Neuronal stem cell (in vitro differentiated cells): ENCODE results near the gene KANSL2.

Experiments used
- DNase-seq: peaks from one replicate; pipeline ENCODE4 v3.0.0-alpha.2; 2013; ENCODE audit warnings: low spot score
- H2AFZ ChIP-seq: one replicate; pipeline ENCODE4 v1.6.1; 2013; ENCODE audit warnings: mild to moderate bottlenecking, low read length, inconsistent platforms
- H2AK5ac ChIP-seq: 2 replicates; pipeline ENCODE4 v1.6.1; 2013; ENCODE audit warnings: low read depth, mild to moderate bottlenecking, inconsistent platforms, low read length, moderate library complexity, mixed read lengths
- H2BK120ac ChIP-seq: 2 replicates; pipeline ENCODE4 v1.6.1; 2013; ENCODE audit warnings: low read depth, mild to moderate bottlenecking, inconsistent platforms, low read length, moderate library complexity, mixed read lengths
- H2BK12ac ChIP-seq: one replicate; pipeline ENCODE4 v1.6.1; 2013; ENCODE audit warnings: low read length, inconsistent platforms
- H2BK15ac ChIP-seq: 2 replicates; pipeline ENCODE4 v1.6.1; 2013; ENCODE audit warnings: mild to moderate bottlenecking, low read length, inconsistent platforms, mixed read lengths
- H2BK5ac ChIP-seq: one replicate; pipeline ENCODE4 v1.6.1; 2013; ENCODE audit warnings: inconsistent platforms, mild to moderate bottlenecking, low read length, moderate library complexity
- H3K14ac ChIP-seq: one replicate; pipeline ENCODE4 v1.6.1; 2013; ENCODE audit warnings: low read length, inconsistent platforms
- H3K18ac ChIP-seq: 2 replicates; pipeline ENCODE4 v1.6.1; 2013; ENCODE audit warnings: low read length, inconsistent platforms
- H3K23ac ChIP-seq: 2 replicates; pipeline ENCODE4 v1.6.1; 2013; ENCODE audit warnings: low read depth, mild to moderate bottlenecking, mixed read lengths, low read length, inconsistent platforms; ENCODE audit not compliant: poor library complexity
- H3K27ac ChIP-seq: replicated peaks from 3 replicates; pipeline ENCODE4 v1.5.1; 2013; ENCODE audit warnings: low read length, inconsistent platforms
- H3K27me3 ChIP-seq, 3 experiments: 2 replicates each; pipeline ENCODE4 v1.6.1; 2013; ENCODE audit warnings: low read length in 3 of 3, mild to moderate bottlenecking in 2 of 3, inconsistent platforms in 1 of 3, low read depth in 1 of 3, mixed read lengths in 1 of 3, moderate library complexity in 1 of 3; ENCODE audit not compliant: control insufficient read depth in 3 of 3, insufficient read depth in 3 of 3
- H3K36me3 ChIP-seq, 2 donors: replicated peaks in 1 of 2; 2 replicates each; pipeline ENCODE4 v1.6.1; 2013; ENCODE audit warnings: low read length in 2 of 2; ENCODE audit not compliant: control insufficient read depth in 2 of 2, insufficient read depth in 2 of 2
- H3K4ac ChIP-seq: 2 replicates; pipeline ENCODE4 v1.6.1; 2013; ENCODE audit warnings: inconsistent platforms, mild to moderate bottlenecking, low read length, moderate library complexity
- H3K4me1 ChIP-seq, 2 donors: 1 replicate in 1 of 2; 2 replicates in 1 of 2; pipeline ENCODE4 v1.6.1; 2013; ENCODE audit warnings: low read length in 2 of 2, low read depth in 1 of 2; ENCODE audit not compliant: control insufficient read depth in 2 of 2, insufficient read depth in 1 of 2
- H3K4me2 ChIP-seq: one replicate; pipeline ENCODE4 v1.6.1; 2013; ENCODE audit warnings: mild to moderate bottlenecking, low read length, inconsistent platforms; ENCODE audit not compliant: insufficient read depth, poor library complexity, severe bottlenecking
- H3K4me3 ChIP-seq, 2 donors: 2 replicates each; pipeline ENCODE4 v1.5.1; 2013; ENCODE audit warnings: low read length in 2 of 2, mild to moderate bottlenecking in 2 of 2, inconsistent platforms in 1 of 2, moderate library complexity in 1 of 2
- H3K79me1 ChIP-seq: one replicate; pipeline ENCODE4 v1.6.1; 2013; ENCODE audit warnings: low read depth, mild to moderate bottlenecking, inconsistent platforms, low read length, moderate library complexity
- H3K9ac ChIP-seq: one replicate; pipeline ENCODE4 v1.6.1; 2013; ENCODE audit warnings: mild to moderate bottlenecking, low read depth, low read length, inconsistent platforms; ENCODE audit not compliant: poor library complexity
- H3K9me3 ChIP-seq, 2 donors: replicated peaks in 1 of 2; 2 replicates each; pipeline versions ENCODE3 to v1.6.1; 2013; ENCODE audit warnings: low read length in 2 of 2, mild to moderate bottlenecking in 2 of 2, inconsistent platforms in 1 of 2, low read depth in 1 of 2, mixed read lengths in 1 of 2, moderate library complexity in 1 of 2; ENCODE audit not compliant: control insufficient read depth in 2 of 2, insufficient read depth in 1 of 2
- H4K8ac ChIP-seq: one replicate; pipeline ENCODE4 v1.6.1; 2013; ENCODE audit warnings: low read depth, mild to moderate bottlenecking, inconsistent platforms, low read length, moderate library complexity
- H4K91ac ChIP-seq: one replicate; pipeline ENCODE4 v1.6.1; 2013; ENCODE audit warnings: low read length, low read depth, mild to moderate bottlenecking, inconsistent platforms; ENCODE audit not compliant: poor library complexity
- WGBS, 2 donors: extraction: QIAGEN DNeasy Blood & Tissue Kit; methylation state at CpG; one replicate each; pipeline ENCODE4 v1.1.7; 2013; ENCODE audit warnings: missing lambda C conversion rate in 2 of 2, mixed read lengths in 1 of 2; ENCODE audit not compliant: insufficient read length in 2 of 2, insufficient replicate concordance in 1 of 2; ENCODE audit errors: extremely low coverage in 2 of 2; 5-methylcytosine and 5-hydroxymethylcytosine counted together

KANSL2 gene

DNA sequence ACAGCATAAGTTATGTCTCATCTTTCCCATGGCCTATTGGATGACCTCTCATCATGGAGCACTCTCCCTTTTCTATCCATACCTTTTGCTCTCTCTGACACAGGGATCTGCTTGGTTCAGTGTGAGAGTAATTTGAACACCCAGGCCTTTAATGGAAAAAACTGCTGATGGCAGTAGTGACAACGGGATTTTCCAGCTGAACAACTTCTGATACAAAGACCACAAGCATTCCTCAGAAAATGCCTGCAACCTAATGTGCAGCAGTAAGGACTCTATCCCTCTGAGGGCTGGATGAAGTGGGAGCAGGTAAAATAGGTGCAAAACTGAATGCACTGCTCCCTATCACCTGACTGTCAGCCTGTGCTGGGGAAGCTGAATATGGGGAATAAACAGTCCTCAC, 51.0 kb downstream of the KANSL2 start:
- H3K27ac ChIP-seq, result peak overlapping the region; percentile 48
- H3K18ac ChIP-seq, result no peak overlapping the region
- no peaks in the 10 kb centered on the region for H3K79me1 ChIP-seq
- H3K27me3 ChIP-seq, result peaks cover 0 to 3% (median 0%) of the 10 kb centered on the region in 3 experiments
- H3K4ac ChIP-seq, result no peak overlapping the region
- peaks cover 3 to 8% of the 10 kb centered on the region in 2 donors for H3K4me1 ChIP-seq
- H3K4me3 ChIP-seq, result no peak overlapping the region
- H3K36me3 ChIP-seq, result no peaks in the 10 kb centered on the region
- H3K9me3 ChIP-seq, result no peaks in the 10 kb centered on the region
- no peak overlapping the region for H3K14ac ChIP-seq
- H4K8ac ChIP-seq, result no peak overlapping the region
- H3K23ac ChIP-seq, result no peak overlapping the region
- peak; percentile 0 for DNase-seq
- H2BK120ac ChIP-seq, result no peak overlapping the region
- no peak overlapping the region for H2BK15ac ChIP-seq
- no CpG with 5 or more reads among the region's 1 CpG for WGBS, 2 donors
- H2AFZ ChIP-seq, result no peak overlapping the region
- no peak overlapping the region for H3K4me2 ChIP-seq
- no peak overlapping the region for H2AK5ac ChIP-seq
- H4K91ac ChIP-seq, result no peak overlapping the region
- no peak overlapping the region for H2BK5ac ChIP-seq
- no peak overlapping the region for H2BK12ac ChIP-seq
- no peak overlapping the region for H3K9ac ChIP-seq

DNA sequence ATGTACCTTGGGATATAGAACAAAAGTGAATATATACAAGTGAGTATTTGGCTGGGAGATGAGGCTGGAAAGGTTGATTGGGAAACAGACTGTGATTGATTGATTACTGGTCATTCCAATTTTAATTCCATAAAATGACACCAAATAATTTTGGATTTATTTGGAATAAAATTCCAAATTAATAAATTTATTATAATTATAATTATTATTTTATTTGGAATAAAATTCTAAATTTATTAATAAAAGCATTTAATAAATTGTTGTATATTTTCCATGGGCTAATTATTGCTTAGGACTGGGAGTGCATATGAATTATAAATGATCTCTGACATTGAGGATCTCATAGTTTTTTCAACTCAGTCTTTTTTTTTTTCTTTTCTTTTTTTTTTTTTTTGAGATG, 51.7 kb downstream of the KANSL2 start:
- Histone ChIP-seq H3K4me2 (no peak overlapping the region), H3K4ac (no peak overlapping the region), H2AK5ac (no peak overlapping the region), H4K91ac (no peak overlapping the region), H2BK15ac (no peak overlapping the region), H3K36me3 (no peaks in the 10 kb centered on the region), H3K18ac (no peak overlapping the region), H3K9me3 (no peaks in the 10 kb centered on the region), H3K23ac (no peak overlapping the region), H2BK12ac (no peak overlapping the region), H4K8ac (no peak overlapping the region), H2AFZ (no peak overlapping the region), H3K27me3 (peaks cover 0 to 3% (median 0%) of the 10 kb centered on the region in 3 experiments), H3K14ac (no peak overlapping the region), H3K4me1 (peaks cover 3 to 8% of the 10 kb centered on the region in 2 donors), H3K4me3 (no peak overlapping the region), H2BK5ac (no peak overlapping the region), H3K9ac (no peak overlapping the region), H3K79me1 (no peaks in the 10 kb centered on the region), H2BK120ac (no peak overlapping the region), H3K27ac (no peak overlapping the region)
- no peak for DNase-seq

DNA sequence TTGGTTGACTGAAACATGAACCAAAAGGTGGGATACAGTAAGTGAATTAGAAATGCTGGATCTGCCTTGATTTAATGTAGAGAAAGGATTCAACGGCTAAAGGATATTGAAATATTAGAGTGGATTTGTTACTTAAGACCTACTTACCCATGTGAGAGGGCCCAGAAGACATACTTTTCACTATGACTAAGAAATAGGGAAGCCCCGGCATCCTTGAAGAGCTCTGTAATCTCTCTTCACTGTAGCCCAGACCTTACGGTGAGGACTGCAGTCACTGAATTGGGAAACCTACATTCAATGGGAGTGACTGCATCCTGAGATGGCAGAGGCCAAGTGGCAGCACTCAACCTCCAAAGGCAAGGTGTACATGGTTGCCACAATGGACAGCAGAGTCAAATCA, 52.5 kb downstream of the KANSL2 start:
- no peaks in the 10 kb centered on the region for H3K36me3 ChIP-seq
- no peak overlapping the region for H3K4me2 ChIP-seq
- no peak overlapping the region for H3K18ac ChIP-seq
- no peak overlapping the region for H2BK120ac ChIP-seq
- peaks cover 3 to 8% of the 10 kb centered on the region in 2 donors for H3K4me1 ChIP-seq
- H2BK15ac ChIP-seq, result no peak overlapping the region
- no peak overlapping the region for H2AFZ ChIP-seq
- H2BK5ac ChIP-seq, result no peak overlapping the region
- no peaks in the 10 kb centered on the region for H3K79me1 ChIP-seq
- no peak for DNase-seq
- WGBS, 2 donors, result no CpG with 5 or more reads among the region's 3 CpGs
- no peak overlapping the region for H3K9ac ChIP-seq
- H3K4ac ChIP-seq, result no peak overlapping the region
- H2BK12ac ChIP-seq, result no peak overlapping the region
- no peak overlapping the region for H3K14ac ChIP-seq
- H4K8ac ChIP-seq, result no peak overlapping the region
- H3K23ac ChIP-seq, result no peak overlapping the region
- H3K9me3 ChIP-seq, result no peaks in the 10 kb centered on the region
- no peak overlapping the region for H3K4me3 ChIP-seq
- no peak overlapping the region for H2AK5ac ChIP-seq
- no peak overlapping the region for H3K27ac ChIP-seq
- H4K91ac ChIP-seq, result no peak overlapping the region
- peaks cover 0 to 3% (median 0%) of the 10 kb centered on the region in 3 experiments for H3K27me3 ChIP-seq

DNA sequence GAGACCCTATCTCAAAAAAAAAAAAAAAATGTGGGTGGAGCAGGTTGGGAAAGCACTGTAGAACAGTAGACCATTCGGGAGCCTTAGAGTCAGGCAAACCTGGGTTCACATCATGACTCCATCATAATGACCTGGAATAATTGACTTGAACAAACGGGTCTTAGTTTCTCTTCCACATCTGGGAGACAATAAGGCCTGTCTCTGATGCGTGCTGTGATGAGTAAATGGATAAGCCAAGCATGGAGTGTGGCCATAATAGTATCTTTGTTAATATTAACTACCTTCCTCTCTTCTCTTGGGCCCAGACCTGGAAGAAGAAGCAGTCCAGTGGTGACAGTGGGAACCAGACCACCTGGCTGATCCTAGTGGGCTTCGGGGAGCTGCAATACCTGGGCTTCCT, 54.5 kb downstream of the KANSL2 start:
- no peak overlapping the region for H3K9ac ChIP-seq
- H2BK120ac ChIP-seq, result no peak overlapping the region
- H3K79me1 ChIP-seq, result no peaks in the 10 kb centered on the region
- no peak overlapping the region for H4K91ac ChIP-seq
- no peak overlapping the region for H2AFZ ChIP-seq
- no peak overlapping the region for H3K18ac ChIP-seq
- no peak for DNase-seq
- H2BK12ac ChIP-seq, result no peak overlapping the region
- no peak overlapping the region for H3K27ac ChIP-seq
- H3K27me3 ChIP-seq, result peaks cover 0 to 3% (median 0%) of the 10 kb centered on the region in 3 experiments
- no peak overlapping the region for H2BK15ac ChIP-seq
- no CpG with 5 or more reads among the region's 4 CpGs for WGBS, 2 donors
- no peak overlapping the region for H3K4me3 ChIP-seq
- H3K4me2 ChIP-seq, result no peak overlapping the region
- H4K8ac ChIP-seq, result no peak overlapping the region
- no peak overlapping the region for H2AK5ac ChIP-seq
- peaks cover 3 to 8% of the 10 kb centered on the region in 2 donors for H3K4me1 ChIP-seq
- no peak overlapping the region for H3K23ac ChIP-seq
- no peak overlapping the region for H3K14ac ChIP-seq
- no peak overlapping the region for H2BK5ac ChIP-seq
- H3K4ac ChIP-seq, result no peak overlapping the region
- H3K9me3 ChIP-seq, result no peaks in the 10 kb centered on the region
- no peaks in the 10 kb centered on the region for H3K36me3 ChIP-seq
